ENCODE results near the gene PCDH15. TPM values are rescaled to one million over a fixed set of nuclear protein-coding genes. Genes with fewer than 3 reads are reported as not detected.

The PCDH15 gene
- total RNA-seq, 4 donors from 2014 or later = not detected

DNA sequence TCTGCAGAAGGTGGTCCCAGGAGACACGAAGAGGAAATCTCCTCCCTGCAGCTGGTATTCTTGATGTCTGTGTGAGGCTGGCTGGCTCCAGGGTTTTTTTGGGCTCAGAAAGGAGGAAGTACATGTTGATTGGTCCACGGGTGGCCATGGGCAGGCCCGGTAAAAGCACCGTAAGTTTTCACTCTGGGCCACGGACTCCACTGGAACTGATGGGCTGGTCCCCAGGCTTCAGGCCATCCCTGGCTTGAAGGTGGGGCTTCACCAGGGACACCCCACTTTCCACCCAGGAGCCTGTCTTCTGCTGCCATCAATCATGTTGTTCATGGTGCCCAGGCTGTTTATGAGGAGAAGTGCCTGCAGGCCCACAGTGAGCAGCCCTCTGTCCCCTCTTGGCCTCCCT, 736.8 kb downstream of the PCDH15 start:
- DNase-seq (no peak), ATAC-seq (no peak)
- no peaks in the 10 kb centered on the region for H3K27me3 ChIP-seq
- no peaks in the 10 kb centered on the region for H3K9me3 ChIP-seq
- H3K4me1 ChIP-seq = no peaks in the 10 kb centered on the region
- no peak overlapping the region for H3K27ac ChIP-seq
- H3K36me3 ChIP-seq = no peaks in the 10 kb centered on the region
- intact Hi-C loops (cut with DNase I; ENCODE audit: low total_unique reads) (no loop called here), in situ Hi-C loops (cut with MboI; ENCODE audit: low sequenced_read_pairs in 4 of 4) (no loop called here)
- H3K4me3 ChIP-seq = no peak overlapping the region
- no peak for TF ChIP-seq POLR2A (IDR thresholded peaks at IDR 0.05)
- no peak for TF ChIP-seq CTCF (IDR thresholded peaks at IDR 0.05 in 4 of 5, conservative IDR thresholded peaks at IDR 0.05 in 1 of 5)

- Histone ChIP-seq H3K27me3 (no peaks in the 10 kb centered on the region), H3K9me3 (no peaks in the 10 kb centered on the region), H3K36me3 (no peaks in the 10 kb centered on the region), H3K27ac (no peak overlapping the region), H3K4me3 (no peak overlapping the region), H3K4me1 (no peaks in the 10 kb centered on the region)
- intact Hi-C loops (cut with DNase I; ENCODE audit: low total_unique reads) (no loop called here), in situ Hi-C loops (cut with MboI; ENCODE audit: low sequenced_read_pairs in 4 of 4) (no loop called here)
- no peak for DNase-seq
- TF ChIP-seq CTCF (IDR thresholded peaks at IDR 0.05 in 4 of 5, conservative IDR thresholded peaks at IDR 0.05 in 1 of 5) = no peak
- no peak for TF ChIP-seq POLR2A (IDR thresholded peaks at IDR 0.05)
- ATAC-seq = no peak
These were observed 737.5 kb downstream of the PCDH15 start for GRCh38 chr10:54063514-54063913.

DNA sequence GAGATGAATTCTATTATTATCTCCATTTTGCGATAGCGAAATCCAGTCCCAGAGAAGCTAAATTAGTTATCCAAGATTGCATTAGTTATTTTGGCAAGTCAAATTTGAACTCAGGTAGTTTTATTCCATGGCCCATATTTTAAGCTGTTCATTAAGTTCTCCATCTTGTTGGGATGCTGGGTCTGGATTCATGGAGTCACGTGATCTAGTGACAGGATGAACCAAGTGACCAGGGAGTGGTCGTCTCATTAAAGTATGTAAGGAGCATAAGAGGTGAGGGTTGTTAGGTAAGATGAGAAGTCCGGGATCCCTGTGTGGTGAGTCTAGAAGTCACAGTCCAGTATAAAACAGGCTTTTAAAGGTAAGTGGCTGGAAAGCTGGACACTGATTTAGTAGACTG, 740.5 kb downstream of the PCDH15 start:
- TF ChIP-seq CTCF (IDR thresholded peaks at IDR 0.05 in 4 of 5, conservative IDR thresholded peaks at IDR 0.05 in 1 of 5) (no peak), POLR2A (IDR thresholded peaks at IDR 0.05) (no peak)
- Histone ChIP-seq H3K4me3 (no peak overlapping the region), H3K27ac (no peak overlapping the region), H3K27me3 (no peaks in the 10 kb centered on the region), H3K36me3 (no peaks in the 10 kb centered on the region), H3K9me3 (no peaks in the 10 kb centered on the region), H3K4me1 (no peaks in the 10 kb centered on the region)
- no peak for ATAC-seq
- intact Hi-C loops (cut with DNase I; ENCODE audit: low total_unique reads) = no loop called here
- in situ Hi-C loops (cut with MboI; ENCODE audit: low sequenced_read_pairs in 4 of 4) = no loop called here
- no peak for DNase-seq

DNA sequence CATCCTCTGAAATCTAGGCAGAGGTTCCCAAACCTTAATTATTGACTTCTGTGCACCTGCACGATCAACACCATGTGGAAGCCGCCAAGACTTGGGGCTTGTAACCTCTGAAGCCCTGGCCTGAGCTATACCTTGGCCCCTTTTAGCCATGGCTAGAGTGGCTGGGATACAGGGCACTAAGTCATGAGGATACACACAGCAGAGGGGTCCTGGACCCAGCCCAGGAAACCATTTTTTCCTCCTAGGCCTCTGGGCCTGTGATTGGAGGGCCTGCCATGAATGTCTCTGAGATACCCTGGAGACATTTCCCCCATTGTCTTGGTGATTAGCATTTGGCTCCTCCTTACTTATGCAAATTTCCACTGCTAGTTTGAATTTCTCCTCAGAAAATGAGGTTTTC, 743.7 kb downstream of the PCDH15 start:
- no peaks in the 10 kb centered on the region for H3K27me3 ChIP-seq
- no peak overlapping the region for H3K4me3 ChIP-seq
- TF ChIP-seq POLR2A (IDR thresholded peaks at IDR 0.05) (no peak), CTCF (IDR thresholded peaks at IDR 0.05 in 4 of 5, conservative IDR thresholded peaks at IDR 0.05 in 1 of 5) (no peak)
- no peaks in the 10 kb centered on the region for H3K9me3 ChIP-seq
- no peak for DNase-seq
- no peaks in the 10 kb centered on the region for H3K4me1 ChIP-seq
- H3K27ac ChIP-seq = no peak overlapping the region
- intact Hi-C loops (cut with DNase I; ENCODE audit: low total_unique reads) = no loop called here
- in situ Hi-C loops (cut with MboI; ENCODE audit: low sequenced_read_pairs in 4 of 4) = no loop called here
- H3K36me3 ChIP-seq = no peaks in the 10 kb centered on the region
- no peak for ATAC-seq

GRCh38 chr10:54026340-54026739, 774.7 kb downstream of the PCDH15 start:
- TF ChIP-seq CTCF (IDR thresholded peaks at IDR 0.05 in 4 of 5, conservative IDR thresholded peaks at IDR 0.05 in 1 of 5) (no peak), POLR2A (IDR thresholded peaks at IDR 0.05) (no peak)
- in situ Hi-C loops (cut with MboI; ENCODE audit: low sequenced_read_pairs in 4 of 4) = no loop called here
- H3K4me3 ChIP-seq = no peak overlapping the region

More at GRCh38 chr10:54026340-54026739, 774.7 kb downstream of the PCDH15 start:
- DNase-seq (no peak), ATAC-seq (no peak)
- no peaks in the 10 kb centered on the region for H3K9me3 ChIP-seq
- H3K27me3 ChIP-seq = no peaks in the 10 kb centered on the region
- H3K4me1 ChIP-seq = no peaks in the 10 kb centered on the region
- intact Hi-C loops (cut with DNase I; ENCODE audit: low total_unique reads) = no loop called here
- H3K27ac ChIP-seq = no peak overlapping the region
- no peaks in the 10 kb centered on the region for H3K36me3 ChIP-seq
